Left cardiac atrium (tissue), 4 donors: ENCODE data around the gene LYRM4. TPM values are rescaled to one million over a fixed set of nuclear protein-coding genes. Genes with fewer than 3 reads are reported as not detected.

ENCODE experiments used
- ATAC-seq, 2 donors: fragments of 200-7000 bp; cut with Tn5 transposase; one replicate each; pipeline ENCODE4 v1.9.1; 2020; ENCODE audit warnings: mild to moderate bottlenecking in 2 of 2, moderate library complexity in 2 of 2
- DNase-seq: peaks from one replicate; pipeline ENCODE4 v3.0.0-alpha.2; 2020
- intact Hi-C, 2 donors: fragments of 100-400 bp; cut with DNase I; formaldehyde crosslinking; loops; one replicate each; pipeline versions ENCODE4 v1.14.1 to v1.15.1; 2022 to 2023
- total RNA-seq, 2 donors: library from RNA; stranded (reverse); fragmentation: NEBNext Ultra II Directional; extraction: Animal tissue kit (Norgen Biotek cat#: 25700); gene quantifications; one replicate each; pipeline ENCODE4 v1.2.1, GENCODE V29; 2021
- donor health status: DM: no; HTN: yes; CAD: no.
- donor health status: DM: no; HTN: yes; CAD: no; lungs with severe emphysema.
- donor health status: DM: yes; HTN: yes; CAD: no.
- donor health status: Dilated cardiomyopathy.

LYRM4 gene
- total RNA-seq, 2 donors from 2014 or later, result 19.2 to 21.7 TPM

DNA sequence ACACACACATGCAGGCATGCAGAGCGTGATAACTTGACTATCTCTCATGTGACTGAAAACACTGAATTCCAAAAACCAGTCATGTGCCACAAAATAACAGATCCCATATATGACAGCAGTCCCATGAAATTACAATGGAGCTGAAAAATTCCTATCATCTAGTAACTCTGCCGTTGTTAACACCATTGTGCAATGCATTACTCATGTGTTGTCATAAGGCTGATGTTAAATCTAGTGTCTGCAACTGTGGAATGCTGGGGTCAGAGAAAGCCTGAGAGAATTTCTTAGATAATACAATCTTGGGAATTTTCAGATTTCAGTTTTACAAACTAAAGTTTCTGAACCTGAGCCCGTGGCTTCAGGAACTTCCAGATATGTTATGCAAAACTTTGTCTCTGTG, 70.2 kb downstream of the LYRM4 start:
- intact Hi-C loops, result no loop called here
- ATAC-seq (peak; percentile 68 to 94), DNase-seq (no peak)

DNA sequence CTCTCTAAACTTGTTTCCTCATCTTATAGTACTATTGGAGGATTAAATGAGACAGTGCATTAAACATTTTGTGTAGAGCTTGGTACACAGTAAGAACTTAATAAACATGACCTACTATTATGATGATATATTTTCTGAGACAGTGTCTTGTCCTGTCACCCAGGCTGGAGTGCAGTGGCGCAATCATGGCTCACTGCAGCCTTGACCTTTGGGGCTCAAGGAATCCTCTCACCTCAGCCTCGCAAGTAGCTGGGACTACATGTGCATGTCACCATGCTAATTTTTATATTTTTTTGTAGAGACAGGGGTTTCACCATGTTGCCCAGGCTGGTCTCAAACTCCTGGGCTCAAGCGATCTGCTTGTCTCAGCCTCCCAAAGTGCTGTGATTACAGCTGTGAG, 72.1 kb downstream of the LYRM4 start:
- ATAC-seq (no peak), DNase-seq (no peak)
- intact Hi-C loops, result no loop called here

- no peak for ATAC-seq
- DNase-seq, result no peak
- intact Hi-C loops, result no loop called here
These were observed 75.9 kb downstream of the LYRM4 start for GRCh38 chr6:5184878-5185277.

DNA sequence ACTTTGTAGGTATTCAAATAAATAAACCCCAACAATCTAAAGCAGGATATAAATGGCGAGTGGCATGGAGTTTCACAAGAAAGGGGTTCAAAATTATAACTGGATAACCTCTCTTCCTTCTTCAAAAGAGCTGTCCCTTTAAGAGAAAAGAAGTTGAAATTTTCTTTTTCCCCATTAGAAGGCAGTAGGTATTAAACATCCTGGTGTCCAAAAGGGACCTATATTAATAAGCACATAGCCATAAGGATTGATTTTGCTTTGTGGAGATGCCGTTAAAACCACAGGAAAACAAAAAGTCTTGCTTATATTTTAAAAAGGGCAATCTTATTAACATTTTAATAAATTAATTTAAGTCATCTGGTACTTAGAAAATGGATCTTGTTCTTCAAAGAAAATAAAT, 76.5 kb downstream of the LYRM4 start:
- no peak for DNase-seq
- intact Hi-C loops, result no loop called here
- ATAC-seq, result no peak

GRCh38 chr6:5181510-5182317, 79.0 kb downstream of the LYRM4 start:
- intact Hi-C loops, result no loop called here
- DNase-seq (no peak), ATAC-seq (no peak)

DNA sequence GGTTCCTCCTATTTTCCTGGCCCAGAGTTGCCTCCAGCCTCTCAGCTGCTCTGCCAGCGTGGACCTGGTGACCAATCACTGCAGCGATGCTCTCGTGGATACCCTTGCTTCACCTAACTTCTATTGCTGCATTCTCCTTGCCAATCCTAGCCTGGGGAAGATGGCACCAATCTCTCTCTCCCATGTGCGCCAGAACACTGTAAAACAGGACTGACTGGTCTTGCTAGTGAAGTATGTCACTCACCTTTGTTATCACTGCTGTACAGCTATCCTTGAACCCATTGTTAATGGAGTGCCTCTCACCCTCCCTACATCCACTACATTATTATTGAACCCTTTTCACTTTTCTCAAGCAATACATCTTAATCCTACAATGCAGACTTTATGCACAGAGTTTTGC, 80.1 kb downstream of the LYRM4 start:
- no peak for DNase-seq
- intact Hi-C loops, result no loop called here
- no peak for ATAC-seq

- no peak for ATAC-seq
- DNase-seq, result no peak
- intact Hi-C loops, result no loop called here
These were observed 80.8 kb downstream of the LYRM4 start for GRCh38 chr6:5179917-5180316.

GRCh38 chr6:5178806-5179205, 81.9 kb downstream of the LYRM4 start:
- intact Hi-C loops, result no loop called here
- no peak for DNase-seq
- ATAC-seq, result no peak

- DNase-seq (no peak), ATAC-seq (no peak)
- intact Hi-C loops, result no loop called here
These were observed 85.1 kb downstream of the LYRM4 start for GRCh38 chr6:5175635-5176034.

DNA sequence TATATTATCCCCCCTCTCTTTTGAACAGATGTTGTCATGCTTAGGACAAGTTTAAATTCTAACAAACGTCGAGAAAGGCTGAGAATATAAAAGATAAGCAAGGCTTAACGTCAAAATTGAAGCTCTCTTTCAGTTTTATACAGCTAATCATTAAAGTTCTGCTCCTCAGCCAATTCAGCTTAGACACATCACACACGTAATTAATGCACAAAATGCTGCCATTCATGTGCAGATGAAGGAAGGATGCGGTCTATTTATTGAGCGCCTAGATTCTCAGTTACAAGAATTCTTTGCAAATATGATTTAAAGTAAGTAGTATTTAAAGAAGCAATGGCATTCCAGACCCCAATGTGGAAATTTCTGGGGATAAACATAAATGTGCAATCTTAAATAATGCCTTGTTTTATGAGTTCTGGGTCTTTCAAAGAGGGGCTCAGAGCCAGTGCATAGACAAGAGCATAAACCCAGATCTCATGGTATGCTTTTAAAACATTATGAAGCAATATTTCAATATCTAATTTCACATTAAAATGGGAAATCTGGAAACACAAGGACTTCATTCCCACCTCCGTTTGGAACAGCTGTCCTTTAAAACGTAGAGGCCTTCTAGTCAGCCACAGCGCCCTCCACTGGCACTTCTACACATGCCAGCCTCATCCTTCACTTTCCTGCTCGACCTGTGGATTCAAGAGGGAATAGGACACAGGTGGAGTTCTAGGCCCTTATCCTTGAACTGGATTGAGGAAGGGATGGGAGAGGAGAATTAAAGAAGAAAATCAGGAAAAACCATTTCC, 85.8 kb downstream of the LYRM4 start:
- intact Hi-C loops, result no loop called here
- ATAC-seq (no peak), DNase-seq (no peak)

DNA sequence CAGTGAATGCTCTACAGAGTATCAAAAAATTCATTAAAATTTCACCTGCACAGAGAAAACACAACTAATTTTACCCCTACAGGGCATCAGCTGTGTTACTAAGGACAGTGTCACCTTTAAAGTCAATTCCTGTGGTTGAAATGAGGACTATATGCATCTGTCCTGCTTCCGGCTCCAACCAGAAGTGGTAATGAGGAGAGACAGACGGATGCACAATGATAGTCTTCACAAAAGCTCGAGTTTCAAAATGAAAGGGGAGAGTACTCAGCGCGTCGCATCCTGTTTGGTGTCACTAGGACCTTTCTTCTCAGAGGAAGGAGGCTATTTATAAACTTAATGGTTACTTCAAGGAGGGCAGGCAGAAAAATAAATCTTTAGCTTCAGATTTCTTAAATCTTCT, 86.5 kb downstream of the LYRM4 start:
- intact Hi-C loops, result no loop called here
- DNase-seq, result no peak
- no peak for ATAC-seq

DNA sequence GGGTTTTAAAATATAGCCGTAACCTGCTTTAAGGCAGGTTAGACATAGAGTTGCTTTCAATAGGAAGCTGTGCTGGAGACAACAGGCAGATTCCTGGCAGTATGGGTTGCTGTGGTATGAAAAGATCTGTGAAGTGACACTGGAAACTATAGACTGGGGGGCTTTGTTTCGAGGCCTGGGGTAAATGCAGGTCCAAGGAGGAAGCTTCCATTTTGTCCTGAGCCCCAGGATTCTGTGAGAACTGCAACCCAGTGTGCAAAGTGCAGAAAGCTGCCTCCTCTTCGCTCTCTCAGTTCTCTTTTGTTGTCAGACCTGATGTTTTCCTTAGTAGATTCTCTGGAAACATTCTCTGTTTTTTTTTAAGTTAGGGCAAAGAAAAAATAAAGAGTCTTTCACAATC, 86.9 kb downstream of the LYRM4 start:
- ATAC-seq (no peak), DNase-seq (no peak)
- intact Hi-C loops, result no loop called here

DNA sequence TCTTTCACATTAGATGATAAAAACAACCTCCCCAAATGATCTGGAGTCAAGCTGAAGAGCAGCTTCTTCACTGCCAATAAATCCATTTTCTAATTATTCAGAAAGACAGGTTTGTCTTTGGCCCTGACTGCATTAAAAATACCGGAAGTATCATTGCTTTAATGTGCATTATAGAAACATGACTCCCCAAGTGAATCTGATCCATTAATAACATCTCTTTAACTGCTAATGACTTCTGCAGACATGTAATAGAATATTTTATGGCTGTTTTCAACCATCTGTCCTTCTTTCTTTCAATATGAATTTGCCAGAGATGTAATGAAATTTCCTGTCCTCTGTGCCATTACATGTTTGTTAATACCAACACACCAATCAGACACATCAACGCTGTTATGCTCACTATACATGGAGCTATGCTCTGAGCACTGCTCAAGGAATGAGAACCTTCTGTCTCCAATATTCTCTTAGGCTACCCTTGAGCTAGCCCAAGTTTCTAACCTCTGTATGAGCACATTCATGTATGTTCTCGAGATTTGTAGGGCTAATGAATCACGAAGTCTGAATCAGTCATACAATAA, 87.8 kb downstream of the LYRM4 start:
- ATAC-seq, result no peak
- DNase-seq, result no peak
- intact Hi-C loops, result no loop called here

DNA sequence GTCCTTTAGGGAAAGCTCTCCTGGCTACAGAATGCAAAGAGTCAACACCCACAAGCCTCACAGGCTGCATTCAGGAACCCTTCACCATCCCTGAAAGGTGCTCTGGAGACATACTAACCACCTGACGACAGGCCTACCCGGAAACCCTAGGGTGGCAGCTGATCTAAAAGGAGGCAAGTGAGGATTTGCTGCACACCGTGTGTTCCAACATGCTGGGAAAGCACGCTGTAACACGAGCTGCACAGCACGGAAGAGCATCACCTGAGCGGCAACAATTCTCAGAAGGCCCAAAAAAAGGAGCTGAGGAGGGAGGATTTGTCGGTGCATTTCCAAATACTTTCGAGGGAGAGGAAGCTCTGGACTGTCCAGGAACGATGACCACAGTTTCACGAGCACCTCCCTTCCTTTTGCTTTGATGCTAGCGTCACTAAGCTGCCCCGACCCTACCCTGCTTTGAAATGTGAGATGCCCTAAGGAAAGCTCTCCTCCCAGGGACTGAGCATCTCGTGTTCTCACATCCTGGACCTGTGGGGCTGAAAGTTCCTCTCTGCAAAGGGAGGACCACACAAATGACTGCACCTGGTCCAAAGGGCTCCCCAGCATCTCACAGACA, 88.6 kb downstream of the LYRM4 start:
- DNase-seq (no peak), ATAC-seq (no peak)
- intact Hi-C loops, result no loop called here

GRCh38 chr6:5167501-5167900, 93.2 kb downstream of the LYRM4 start:
- ATAC-seq, result no peak
- intact Hi-C loops, result no loop called here
- no peak for DNase-seq

DNA sequence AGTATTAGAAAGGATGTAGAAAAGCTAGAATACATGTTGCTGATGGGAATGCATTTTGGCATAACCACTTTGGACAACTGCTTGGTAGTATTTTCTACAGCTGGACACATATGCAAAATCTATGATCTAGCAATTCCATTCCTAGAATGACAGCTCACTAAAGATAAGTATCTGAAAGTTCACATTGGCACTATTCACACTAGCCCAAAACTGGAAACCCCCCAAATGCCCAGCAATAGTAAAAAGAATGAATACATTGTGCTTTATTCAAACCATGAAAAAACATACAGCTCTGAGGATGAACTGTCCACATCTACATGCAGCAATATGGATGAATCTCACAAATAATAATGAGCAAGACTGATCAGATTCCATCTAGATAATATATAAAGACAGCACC, 96.7 kb downstream of the LYRM4 start:
- intact Hi-C loops, result no loop called here
- ATAC-seq, result no peak

GRCh38 chr6:5163247-5163646, 97.5 kb downstream of the LYRM4 start:
- DNase-seq, result no peak
- intact Hi-C loops, result no loop called here
- ATAC-seq, result no peak

More for the DNA sequence above, 96.7 kb downstream of the LYRM4 start:
- no peak for DNase-seq

GRCh38 chr6:5162355-5162754, 98.4 kb downstream of the LYRM4 start:
- DNase-seq, result no peak
- intact Hi-C loops, result no loop called here
- no peak for ATAC-seq

DNA sequence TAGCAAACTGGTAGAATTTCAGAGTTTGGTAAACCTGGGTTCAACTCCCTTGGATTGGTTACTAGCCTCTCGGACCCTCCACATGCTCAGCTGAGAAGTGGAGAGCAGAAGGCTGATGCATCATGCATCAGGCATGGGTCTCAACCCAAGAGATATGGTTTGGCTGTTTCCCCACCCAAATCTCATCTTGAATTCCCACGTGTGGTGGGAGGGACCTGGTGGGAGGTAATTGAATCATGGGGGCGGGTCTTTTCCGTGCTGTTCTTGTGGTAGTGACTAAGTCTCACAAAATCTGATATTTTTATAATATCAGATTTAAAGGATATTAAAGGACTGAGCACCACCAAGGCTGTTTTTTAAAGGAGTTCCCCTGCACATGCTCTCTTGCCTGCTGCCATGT, 100.5 kb downstream of the LYRM4 start:
- DNase-seq (no peak), ATAC-seq (no peak)
- intact Hi-C loops, result no loop called here

DNA sequence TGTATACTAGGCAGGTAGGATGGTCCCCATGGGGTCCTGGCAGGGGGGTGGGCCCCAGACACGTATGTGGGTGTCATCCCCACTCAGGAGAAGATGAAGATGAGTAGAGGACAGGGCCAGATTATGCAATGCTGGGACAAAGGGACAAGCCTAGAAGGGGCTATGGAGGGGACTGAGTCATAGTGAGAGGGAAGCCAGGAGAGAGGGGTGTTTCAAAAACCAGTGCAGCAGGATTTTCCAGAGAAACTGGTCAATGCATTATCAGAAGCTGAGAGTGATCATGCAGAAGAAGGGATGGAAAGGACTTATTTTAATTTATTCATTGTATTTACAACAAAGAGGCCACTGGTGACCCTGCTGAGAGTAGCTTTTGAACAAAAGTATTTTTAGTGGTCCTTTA, 101.6 kb downstream of the LYRM4 start:
- intact Hi-C loops, result no loop called here
- DNase-seq, result no peak
- no peak for ATAC-seq
